H1 (cell line): ENCODE measurements around the gene POLR1B. TPM values are rescaled to one million over a fixed set of nuclear protein-coding genes. Genes with fewer than 3 reads are reported as not detected.
A peak's percentile ranks its signal among the peaks of the same experiment; 100 is the strongest.

Experiments used
- CTCF ChIA-PET: fragments of 300-600 bp; sonication (Branson Sonifier 250); formaldehyde crosslinking; loops from one replicate; lab custom pipeline; 2021; ENCODE audit not compliant: partially characterized antibody; lab: Charles Lee
- POLR2A ChIA-PET: fragments of 300-600 bp; sonication (Branson Sonifier 250); formaldehyde crosslinking; loops from one replicate; lab custom pipeline; 2021; ENCODE audit warnings: inconsistent platforms; ENCODE audit not compliant: partially characterized antibody; lab: Charles Lee
- DNase-seq, 2 experiments: peaks; one replicate each; pipeline versions ENCODE4 v3.0.0 to v3.0.0-alpha.2; 2010 to 2022; ENCODE audit warnings: low spot score in 2 of 2, low read depth in 1 of 2, mixed read lengths in 1 of 2
- FAIRE-seq: peaks from 2 replicates; lab custom pipeline; 2011; peaks lifted over from hg19 to GRCh38; lab: Jason Lieb, UNC
- H2AFZ ChIP-seq: 2 replicates; pipeline ENCODE4 v1.8.1; 2012; ENCODE audit warnings: low read length, inconsistent platforms
- H2AK5ac ChIP-seq: 2 replicates; pipeline ENCODE4 v1.6.1; 2013; ENCODE audit warnings: low read depth, low read length
- H2BK120ac ChIP-seq: replicated peaks from 2 replicates; pipeline ENCODE3; 2013; ENCODE audit warnings: low read depth, low read length, inconsistent platforms
- H2BK12ac ChIP-seq: 2 replicates; pipeline ENCODE4 v1.6.1; 2013; ENCODE audit warnings: low read depth, low read length
- H2BK15ac ChIP-seq: 2 replicates; pipeline ENCODE4 v1.6.1; 2013; ENCODE audit warnings: low read length
- H2BK20ac ChIP-seq: 2 replicates; pipeline ENCODE4 v1.6.1; 2013; ENCODE audit warnings: low read length
- H2BK5ac ChIP-seq: 2 replicates; pipeline ENCODE4 v1.6.1; 2013; ENCODE audit warnings: low read depth, low read length
- H3K14ac ChIP-seq: 2 replicates; pipeline ENCODE4 v1.6.1; 2013; ENCODE audit warnings: inconsistent platforms; ENCODE audit not compliant: insufficient read length
- H3K18ac ChIP-seq: 2 replicates; pipeline ENCODE4 v1.6.1; 2013; ENCODE audit warnings: low read length; ENCODE audit errors: extremely low read depth
- H3K23ac ChIP-seq: 2 replicates; pipeline ENCODE4 v1.6.1; 2013; ENCODE audit warnings: inconsistent platforms; ENCODE audit not compliant: insufficient read length
- H3K23me2 ChIP-seq: 2 replicates; pipeline ENCODE4 v1.6.1; 2013; ENCODE audit warnings: low read depth, low read length
- H3K27ac ChIP-seq: 2 replicates; pipeline ENCODE4 v1.6.1; 2011; ENCODE audit warnings: low read depth, low read length, inconsistent platforms
- H3K27me3 ChIP-seq, 4 experiments: replicated peaks in 1 of 4; 1 replicate in 1 of 4; 2 replicates in 3 of 4; pipeline versions ENCODE4 v1.6.1 to v1.8.1; 2011 to 2013; ENCODE audit warnings: low read length in 3 of 4, mild to moderate bottlenecking in 3 of 4, inconsistent platforms in 2 of 4, mixed read lengths in 2 of 4, moderate library complexity in 1 of 4; ENCODE audit not compliant: control insufficient read depth in 3 of 4, insufficient read depth in 3 of 4; ENCODE audit errors: extremely low read depth in 1 of 4
- H3K36me3 ChIP-seq, 4 experiments: 2 replicates each; pipeline versions ENCODE4 v1.6.1 to v1.8.1; 2011 to 2013; ENCODE audit warnings: mild to moderate bottlenecking in 4 of 4, low read length in 3 of 4, moderate library complexity in 2 of 4, control low read depth in 1 of 4, inconsistent platforms in 1 of 4; ENCODE audit not compliant: insufficient read depth in 4 of 4, control insufficient read depth in 2 of 4
- H3K4ac ChIP-seq: replicated peaks from 2 replicates; pipeline ENCODE3; 2013; ENCODE audit warnings: low read length, low read depth, mixed read lengths, inconsistent platforms; ENCODE audit not compliant: insufficient read length
- H3K4me1 ChIP-seq, 4 experiments: replicated peaks in 1 of 4; 1 replicate in 1 of 4; 2 replicates in 3 of 4; pipeline versions ENCODE4 v1.6.1 to v1.8.1; 2011 to 2013; ENCODE audit warnings: low read length in 3 of 4, inconsistent platforms in 2 of 4, mixed read lengths in 1 of 4; ENCODE audit not compliant: insufficient read depth in 4 of 4, control insufficient read depth in 3 of 4
- H3K4me2 ChIP-seq, 2 experiments: 2 replicates each; pipeline versions ENCODE4 v1.6.1 to v1.8.1; 2011 to 2013; ENCODE audit warnings: low read depth in 2 of 2, low read length in 2 of 2, control low read depth in 1 of 2, inconsistent platforms in 1 of 2, mild to moderate bottlenecking in 1 of 2; ENCODE audit not compliant: insufficient read depth in 1 of 2
- H3K4me3 ChIP-seq, 4 experiments: fragments of 200-600, 300-600 bp in 1 of 4; sonication (generic), shearing (Covaris generic), sonication (Bioruptor Twin) in 1 of 4; 2 replicates each; pipeline versions ENCODE4 v1.5.1 to v1.8.1; 2011 to 2016; ENCODE audit warnings: low read length in 4 of 4, low read depth in 3 of 4, control low read depth in 2 of 4, inconsistent platforms in 2 of 4, mild to moderate bottlenecking in 2 of 4, mixed read lengths in 1 of 4, moderate library complexity in 1 of 4; ENCODE audit not compliant: insufficient read depth in 2 of 4; ENCODE audit errors: extremely low read depth in 1 of 4
- H3K56ac ChIP-seq: replicated peaks from 2 replicates; pipeline ENCODE3; 2013; ENCODE audit warnings: low read depth, mild to moderate bottlenecking, mixed read lengths, low read length, inconsistent platforms; ENCODE audit not compliant: insufficient read length
- H3K79me1 ChIP-seq: 2 replicates; pipeline ENCODE4 v1.6.1; 2013; ENCODE audit warnings: low read depth, low read length, control low read depth
- H3K79me2 ChIP-seq, 2 experiments: 2 replicates each; pipeline versions ENCODE4 v1.6.1 to v1.8.1; 2012 to 2013; ENCODE audit warnings: low read length in 2 of 2, mild to moderate bottlenecking in 2 of 2, inconsistent platforms in 1 of 2; ENCODE audit not compliant: insufficient read depth in 2 of 2, control insufficient read depth in 1 of 2
- H3K9ac ChIP-seq, 4 experiments: replicated peaks in 1 of 4; 1 replicate in 1 of 4; 2 replicates in 3 of 4; pipeline versions ENCODE4 v1.6.1 to v1.8.1; 2011 to 2013; ENCODE audit warnings: low read depth in 3 of 4, low read length in 3 of 4, control low read depth in 2 of 4, mild to moderate bottlenecking in 2 of 4, moderate library complexity in 2 of 4, inconsistent platforms in 1 of 4; ENCODE audit errors: extremely low read depth in 1 of 4
- H3K9me3 ChIP-seq, 2 experiments: 2 replicates each; pipeline versions ENCODE4 v1.6.1 to v1.8.1; 2012 to 2013; ENCODE audit warnings: mild to moderate bottlenecking in 2 of 2, moderate library complexity in 2 of 2, control low read depth in 1 of 2, inconsistent platforms in 1 of 2, low read depth in 1 of 2, low read length in 1 of 2, mixed read lengths in 1 of 2; ENCODE audit not compliant: insufficient read depth in 2 of 2
- H4K20me1 ChIP-seq, 2 experiments: replicated peaks in 1 of 2; 2 replicates each; pipeline versions ENCODE3 to v1.8.1; 2011 to 2013; ENCODE audit warnings: inconsistent platforms in 2 of 2, low read length in 2 of 2, mild to moderate bottlenecking in 1 of 2; ENCODE audit not compliant: insufficient read depth in 2 of 2, control insufficient read depth in 1 of 2
- H4K5ac ChIP-seq: 2 replicates; pipeline ENCODE4 v1.6.1; 2013; ENCODE audit warnings: low read length, low read depth, mixed read lengths, inconsistent platforms; ENCODE audit not compliant: insufficient read length
- H4K8ac ChIP-seq: 2 replicates; pipeline ENCODE4 v1.8.0; 2013; ENCODE audit warnings: mild to moderate bottlenecking, moderate library complexity, low read length, inconsistent platforms; ENCODE audit not compliant: insufficient read depth; ENCODE audit errors: extremely low read depth
- H4K91ac ChIP-seq: replicated peaks from 2 replicates; pipeline ENCODE3; 2013; ENCODE audit warnings: low read length, mixed read lengths, inconsistent platforms; ENCODE audit not compliant: insufficient read length
- HDAC2 ChIP-seq, 2 experiments: fragments of 300-600 bp in 1 of 2; sonication (generic) in 1 of 2; IDR thresholded peaks; 2 replicates each; pipeline ENCODE4 v1.6.1; 2011 to 2012; ENCODE audit warnings: low read depth in 2 of 2, low read length in 2 of 2, mild to moderate bottlenecking in 2 of 2, moderate library complexity in 2 of 2, borderline replicate concordance in 1 of 2, inconsistent platforms in 1 of 2
- WGBS, 2 experiments: shearing (Covaris generic) in 1 of 2; methylation state at CpG; one replicate each; pipeline versions ENCODE4 v1.1.6 to v1.1.7; 2013 to 2015; ENCODE audit warnings: low lambda C conversion rate in 2 of 2, mixed read lengths in 2 of 2, inconsistent platforms in 1 of 2, low coverage in 1 of 2, missing lambda C conversion rate in 1 of 2; ENCODE audit not compliant: insufficient replicate concordance in 2 of 2, insufficient coverage in 1 of 2, insufficient read length in 1 of 2; ENCODE audit errors: extremely low coverage in 1 of 2, missing lambda C conversion rate in 1 of 2; 5-methylcytosine and 5-hydroxymethylcytosine counted together
- polyA plus RNA-seq, 7 experiments: library from polyadenylated mRNA; depleted of rRNA in 3 of 7; stranded (reverse) in 5 of 7; unstranded in 2 of 7; fragments of >200 nt in 5 of 7; fragments of 200-250 nt in 2 of 7; gene quantifications; 1 replicate in 5 of 7; 2 replicates in 1 of 7; 4 replicates in 1 of 7; pipeline versions ENCODE4 v1.2.1 to v1.2.3, GENCODE V29; 2011 to 2013; ENCODE audit warnings: missing spikeins in 2 of 7, mixed read lengths in 2 of 7
- total RNA-seq: library from RNA; stranded (reverse); fragmentation: NEBNext Ultra II Directional; extraction: Animal tissue kit (Norgen Biotek cat#: 25700); gene quantifications from 2 replicates; pipeline ENCODE4 v1.2.1, GENCODE V29; 2021
- TF ChIP-seq, protein P1 (sequence below): IDR thresholded peaks from 2 replicates; pipeline ENCODE4 v1.6.1; 2011; ENCODE audit warnings: low read depth, mild to moderate bottlenecking, low read length; ENCODE audit not compliant: insufficient read depth

Gene POLR1B
- total and polyA plus RNA-seq, 2 of the 8 experiments (the other 6 are each of a cell fraction or from before 2014, with no cell fraction given), result 24.3 to 69.4 TPM

- H2BK5ac ChIP-seq, result peak overlapping the region; percentile 18; the same call in 1 of the 2 replicates
- peaks cover 2 to 10% (median 3%) of the 10 kb centered on the region in 4 experiments for H3K4me1 ChIP-seq
- H3K23ac ChIP-seq, result no peak overlapping the region
- H3K79me2 ChIP-seq, result no peaks in the 10 kb centered on the region
- H3K27ac ChIP-seq, result no peak overlapping the region
- POLR2A ChIA-PET, result interaction anchor here (1.0 to 1.8 kb wide), 7 partner anchors 9 to 50 kb away, joined by 3 to 8 read pairs (median 4); partner anchors contain the start of gene SLC20A1
- H3K36me3 ChIP-seq, result no peaks in the 10 kb centered on the region
- no peak overlapping the region for H3K9ac ChIP-seq
- no peak overlapping the region for H3K18ac ChIP-seq
- H3K79me1 ChIP-seq, result no peaks in the 10 kb centered on the region
- DNase-seq, result no peak
- H4K8ac ChIP-seq, result no peak overlapping the region
- H2AFZ ChIP-seq, result peak overlapping the region; percentile 99; the same call in 1 of the 2 replicates
- peak overlapping the region; percentile 81 for H4K91ac ChIP-seq
- peak overlapping the region in 1 of 2 experiments; percentile 61; a peak in 1 of 4 replicates for H3K4me2 ChIP-seq
- no peak overlapping the region for H2BK120ac ChIP-seq
- no peak for FAIRE-seq
- 0 out of 8 replicates have a peak overlapping the region, but pooled peaks of 1 of the 4 experiments have one; percentile 6 for H3K4me3 ChIP-seq
- no peak overlapping the region for H3K4ac ChIP-seq
- no peaks in the 10 kb centered on the region for H3K9me3 ChIP-seq
- H2BK20ac ChIP-seq, result peak overlapping the region; percentile 55; the same call in 1 of the 2 replicates
- H3K23me2 ChIP-seq, result no peaks in the 10 kb centered on the region
- no peak overlapping the region; the same call in 1 of the 2 replicates for H2AK5ac ChIP-seq
- no peak overlapping the region for H2BK15ac ChIP-seq
- no peaks in the 10 kb centered on the region for H4K20me1 ChIP-seq
- no peaks in the 10 kb centered on the region for H3K27me3 ChIP-seq
- no peak overlapping the region for H3K14ac ChIP-seq
- CTCF ChIA-PET, result interaction anchor here (0.8 to 1.1 kb wide), 5 partner anchors 11 to 110 kb away, joined by 3 read pairs; partner anchors contain the start of gene SLC20A1
- WGBS, 2 experiments, result 95% methylated on average over 8 of the region's 8 CpGs; no CpG with 5 or more reads in 1 of the 2 experiments
- H2BK12ac ChIP-seq, result peak overlapping the region; percentile 87; the same call in 1 of the 2 replicates
- no peak overlapping the region for H3K56ac ChIP-seq
- no peak overlapping the region for H4K5ac ChIP-seq
- TF ChIP-seq, protein P1, sequence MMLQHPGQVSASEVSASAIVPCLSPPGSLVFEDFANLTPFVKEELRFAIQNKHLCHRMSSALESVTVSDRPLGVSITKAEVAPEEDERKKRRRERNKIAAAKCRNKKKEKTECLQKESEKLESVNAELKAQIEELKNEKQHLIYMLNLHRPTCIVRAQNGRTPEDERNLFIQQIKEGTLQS, result no peak
- TF ChIP-seq HDAC2 (IDR thresholded peaks at IDR 0.05; ENCODE audit: borderline replicate concordance in 1 of 2, low read depth in 2 of 2, low read length in 2 of 2), result no peak
These were observed 72.8 kb downstream of the POLR1B start for GRCh38 chr2:112615051-112615450.
